Dedifferentiated amniotic fluid mesenchymal stem cell (primary cell): ENCODE measurements around the gene CELF4.

Experiments
- DNase-seq: peaks from one replicate; pipeline ENCODE4 v3.0.0-alpha.2; 2016; ENCODE audit errors: extremely low spot score

Gene CELF4

GRCh38 chr18:37572736-37573135 lies 7.1 kb upstream of the CELF4 start:
- DNase-seq = no peak

GRCh38 chr18:37571266-37571665 lies 5.7 kb upstream of the CELF4 start:
- DNase-seq = no peak

GRCh38 chr18:37570336-37570930 lies 4.8 kb upstream of the CELF4 start:
- no peak for DNase-seq

- DNase-seq = no peak
Measured at GRCh38 chr18:37568671-37569070, 3.1 kb upstream of the CELF4 start.

GRCh38 chr18:37567994-37568359 lies 2.4 kb upstream of the CELF4 start:
- no peak for DNase-seq

- no peak for DNase-seq
Measured at GRCh38 chr18:37567061-37567993, 1.7 kb upstream of the CELF4 start.

- DNase-seq = no peak
Measured at GRCh38 chr18:37566479-37567060, 972 bp upstream of the CELF4 start.

GRCh38 chr18:37565977-37566478 lies 430 bp upstream of the CELF4 start:
- no peak for DNase-seq

- DNase-seq = peak; percentile 31
Measured at GRCh38 chr18:37564711-37565100, 892 bp downstream of the CELF4 start.

- no peak for DNase-seq
Measured at GRCh38 chr18:37563931-37564392, 1.6 kb downstream of the CELF4 start.

- DNase-seq = no peak
Measured at GRCh38 chr18:37561986-37562385, 3.6 kb downstream of the CELF4 start.

GRCh38 chr18:37560003-37560402 lies 5.6 kb downstream of the CELF4 start:
- no peak for DNase-seq

GRCh38 chr18:37559194-37559593 lies 6.4 kb downstream of the CELF4 start:
- DNase-seq = no peak

GRCh38 chr18:37554399-37554787 lies 11.2 kb downstream of the CELF4 start:
- DNase-seq = no peak

GRCh38 chr18:37553633-37554398 lies 11.8 kb downstream of the CELF4 start:
- DNase-seq = no peak

- no peak for DNase-seq
Measured at GRCh38 chr18:37552286-37552685, 13.3 kb downstream of the CELF4 start.

- DNase-seq = no peak
Measured at GRCh38 chr18:37551846-37552245, 13.8 kb downstream of the CELF4 start.

GRCh38 chr18:37551249-37551648 lies 14.3 kb downstream of the CELF4 start:
- DNase-seq = no peak

GRCh38 chr18:37550118-37550875 lies 15.3 kb downstream of the CELF4 start:
- DNase-seq = no peak

GRCh38 chr18:37548679-37549289 lies 16.8 kb downstream of the CELF4 start:
- no peak for DNase-seq
